GM12892 (cell line): ENCODE results near the gene APH1B.

Experiments used
- POLR2A ChIP-seq: IDR thresholded peaks from 2 replicates; pipeline ENCODE4 v1.6.1; 2011; ENCODE audit warnings: low read depth, low read length, control low read depth
- POLR2AphosphoS5 ChIP-seq: IDR thresholded peaks from 2 replicates; pipeline ENCODE4 v1.6.1; 2011; ENCODE audit warnings: low read depth, low read length, control low read depth

DNA sequence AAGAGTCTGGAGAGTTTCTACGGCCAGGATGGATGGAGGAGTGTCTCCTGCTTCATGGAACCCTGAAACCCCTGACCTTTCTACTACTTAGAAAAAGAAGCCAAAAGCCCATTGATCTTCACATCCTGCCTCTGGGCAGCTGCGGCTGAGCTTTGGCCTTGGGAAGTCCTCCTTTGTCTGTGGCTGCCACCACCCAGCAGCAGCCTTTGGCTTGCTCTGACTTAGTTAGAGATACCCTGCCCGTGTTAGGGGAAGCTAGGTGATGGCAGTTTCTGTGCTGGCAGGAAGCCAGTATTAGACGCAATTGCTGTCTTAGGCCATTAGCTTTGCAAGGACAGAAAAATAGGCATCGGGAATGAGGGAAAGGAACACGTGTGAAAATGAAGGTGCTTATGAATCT lies 18.8 kb downstream of the APH1B start:
- TF ChIP-seq POLR2A: no peak
- no peak for TF ChIP-seq POLR2AphosphoS5
